ENCODE measurements around the gene ZNF622. TPM values are rescaled to one million over a fixed set of nuclear protein-coding genes. Genes with fewer than 3 reads are reported as not detected.

The ZNF622 gene
- total and polyA plus RNA-seq, 8 donors = 19.7 to 29.5 (median 20.8) TPM

GRCh38 chr5:16428359-16428758 is 37.2 kb downstream of the ZNF622 start:
- Histone ChIP-seq H3K4me3 (no peak overlapping the region), H3K36me3 (no peaks in the 10 kb centered on the region), H3K9me3 (no peaks in the 10 kb centered on the region), H3K4me1 (no peaks in the 10 kb centered on the region), H3K27me3 (no peaks in the 10 kb centered on the region), H3K27ac (no peak overlapping the region)
- intact Hi-C loops (cut with DNase I) = no loop called here
- DNase-seq (no peak), ATAC-seq (no peak)
- TF ChIP-seq, protein P1, sequence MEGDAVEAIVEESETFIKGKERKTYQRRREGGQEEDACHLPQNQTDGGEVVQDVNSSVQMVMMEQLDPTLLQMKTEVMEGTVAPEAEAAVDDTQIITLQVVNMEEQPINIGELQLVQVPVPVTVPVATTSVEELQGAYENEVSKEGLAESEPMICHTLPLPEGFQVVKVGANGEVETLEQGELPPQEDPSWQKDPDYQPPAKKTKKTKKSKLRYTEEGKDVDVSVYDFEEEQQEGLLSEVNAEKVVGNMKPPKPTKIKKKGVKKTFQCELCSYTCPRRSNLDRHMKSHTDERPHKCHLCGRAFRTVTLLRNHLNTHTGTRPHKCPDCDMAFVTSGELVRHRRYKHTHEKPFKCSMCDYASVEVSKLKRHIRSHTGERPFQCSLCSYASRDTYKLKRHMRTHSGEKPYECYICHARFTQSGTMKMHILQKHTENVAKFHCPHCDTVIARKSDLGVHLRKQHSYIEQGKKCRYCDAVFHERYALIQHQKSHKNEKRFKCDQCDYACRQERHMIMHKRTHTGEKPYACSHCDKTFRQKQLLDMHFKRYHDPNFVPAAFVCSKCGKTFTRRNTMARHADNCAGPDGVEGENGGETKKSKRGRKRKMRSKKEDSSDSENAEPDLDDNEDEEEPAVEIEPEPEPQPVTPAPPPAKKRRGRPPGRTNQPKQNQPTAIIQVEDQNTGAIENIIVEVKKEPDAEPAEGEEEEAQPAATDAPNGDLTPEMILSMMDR (IDR thresholded peaks at IDR 0.05) = no peak

DNA sequence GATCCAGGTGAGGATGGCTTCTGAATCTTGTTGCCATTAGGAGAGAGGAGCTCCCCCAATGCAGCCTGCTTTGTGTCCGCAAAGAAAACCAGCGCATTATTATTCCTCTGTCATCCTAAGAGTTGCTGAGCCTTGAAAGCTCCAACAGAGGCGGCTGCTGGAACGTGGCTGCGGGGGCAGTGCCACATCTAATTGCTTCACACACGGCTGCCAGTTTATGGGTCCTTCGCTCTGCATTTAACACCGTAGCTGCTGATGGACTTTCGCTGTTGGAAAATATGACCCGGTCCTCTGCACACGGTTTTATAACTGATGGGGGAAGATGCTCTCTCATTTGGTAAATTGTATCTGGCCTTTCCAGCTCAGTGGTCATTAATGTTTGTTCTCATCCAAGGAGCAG is 38.0 kb downstream of the ZNF622 start:
- H3K9me3 ChIP-seq = no peaks in the 10 kb centered on the region
- no peak overlapping the region for H3K27ac ChIP-seq
- no peaks in the 10 kb centered on the region for H3K27me3 ChIP-seq
- no peak for ATAC-seq
- H3K36me3 ChIP-seq = no peaks in the 10 kb centered on the region
- no peak overlapping the region for H3K4me3 ChIP-seq
- DNase-seq = no peak
- TF ChIP-seq, protein P1 (IDR thresholded peaks at IDR 0.05) = no peak
- no peaks in the 10 kb centered on the region for H3K4me1 ChIP-seq
- intact Hi-C loops (cut with DNase I) = no loop called here

DNA sequence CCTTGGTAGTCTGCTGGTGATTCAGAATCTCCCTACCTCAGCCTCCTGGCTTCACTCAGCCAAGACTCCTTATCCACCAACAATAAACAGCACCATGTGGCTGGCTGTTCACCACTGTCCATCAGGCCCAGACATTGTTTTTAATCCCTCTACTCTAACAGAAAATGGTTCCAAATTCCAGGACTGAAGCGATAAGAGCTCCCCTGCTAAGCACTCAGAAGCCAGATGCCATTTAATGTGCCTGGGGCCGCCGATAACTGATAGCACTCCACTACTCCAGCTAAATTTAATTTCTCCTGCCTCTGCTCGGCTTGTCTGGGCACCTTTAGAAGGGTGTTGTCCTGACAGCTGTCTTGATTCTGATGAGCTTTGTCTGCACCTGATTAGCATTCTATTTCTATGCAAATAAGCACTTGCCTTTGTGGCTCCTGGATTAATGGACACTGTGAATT is 47.1 kb downstream of the ZNF622 start:
- H3K9me3 ChIP-seq = no peaks in the 10 kb centered on the region
- no peaks in the 10 kb centered on the region for H3K36me3 ChIP-seq
- DNase-seq (no peak), ATAC-seq (no peak)
- no peak overlapping the region for H3K27ac ChIP-seq
- no peaks in the 10 kb centered on the region for H3K27me3 ChIP-seq
- intact Hi-C loops (cut with DNase I) = no loop called here
- no peaks in the 10 kb centered on the region for H3K4me1 ChIP-seq
- no peak overlapping the region for H3K4me3 ChIP-seq
- TF ChIP-seq, protein P1 (IDR thresholded peaks at IDR 0.05) = no peak

DNA sequence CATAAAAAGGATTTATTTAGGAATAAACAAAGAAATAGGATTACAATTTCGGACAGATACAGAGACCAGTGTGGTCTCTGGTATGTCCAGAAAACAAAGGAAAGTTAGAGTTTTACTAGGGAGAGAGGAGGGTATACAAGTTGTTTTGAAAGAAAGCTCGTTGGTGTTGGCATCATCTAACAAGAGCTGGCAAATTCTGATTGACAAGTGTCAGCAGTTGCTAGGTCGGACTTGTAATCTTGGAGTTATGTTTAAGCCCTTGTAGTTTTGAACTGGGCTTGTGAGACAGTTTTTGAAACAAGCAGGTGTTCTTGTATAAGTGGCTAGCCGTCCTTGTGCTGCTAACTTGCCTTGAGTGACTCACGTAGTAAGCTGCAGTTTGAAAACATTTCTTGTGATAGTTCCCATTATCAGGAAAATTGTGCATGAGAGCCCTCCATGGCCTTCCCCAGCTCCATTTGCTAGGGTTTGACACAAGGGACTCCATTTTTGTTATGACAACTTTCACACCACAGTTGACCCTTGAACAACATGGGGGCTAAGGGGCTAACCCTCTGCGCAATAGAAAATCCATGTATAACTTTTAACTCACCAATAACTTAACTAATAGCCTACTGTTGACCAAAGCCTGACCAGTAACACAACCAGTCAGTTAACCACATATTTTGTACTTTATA is 48.1 kb downstream of the ZNF622 start:
- Histone ChIP-seq H3K9me3 (no peaks in the 10 kb centered on the region), H3K36me3 (no peaks in the 10 kb centered on the region), H3K4me1 (no peaks in the 10 kb centered on the region), H3K27ac (no peak overlapping the region), H3K4me3 (no peak overlapping the region), H3K27me3 (no peaks in the 10 kb centered on the region)
- intact Hi-C loops (cut with DNase I) = no loop called here
- ATAC-seq (no peak), DNase-seq (no peak)
- TF ChIP-seq, protein P1 (IDR thresholded peaks at IDR 0.05) = no peak

- intact Hi-C loops (cut with DNase I) = no loop called here
- DNase-seq = peak in 2 of 4 donors; percentile 40 to 70
- TF ChIP-seq, protein P1 (IDR thresholded peaks at IDR 0.05) = no peak
- H3K27me3 ChIP-seq = no peaks in the 10 kb centered on the region
- ATAC-seq = peak; percentile 15
- H3K27ac ChIP-seq = no peak overlapping the region
- no peaks in the 10 kb centered on the region for H3K9me3 ChIP-seq
- H3K4me1 ChIP-seq = no peaks in the 10 kb centered on the region
- no peaks in the 10 kb centered on the region for H3K36me3 ChIP-seq
- H3K4me3 ChIP-seq = no peak overlapping the region
Measured at GRCh38 chr5:16414861-16415260, 50.7 kb downstream of the ZNF622 start.
